ENCODE results near the gene MBNL1. TPM values are rescaled to one million over a fixed set of nuclear protein-coding genes. Genes with fewer than 3 reads are reported as not detected.

MBNL1 gene
- polyA plus RNA-seq, 1 experiment = 203 TPM

- H3K27me3 ChIP-seq (ENCODE audit: control insufficient read depth, insufficient read depth, low read length) = no peaks in the 10 kb centered on the region
- H3K36me3 ChIP-seq (ENCODE audit: control insufficient read depth, insufficient read depth, low read length) = no peaks in the 10 kb centered on the region
- ChIA-PET CTCF (no interaction called here), POLR2A (interaction anchor here (0.6 kb wide), 1 partner anchor 60 kb away, joined by 4 read pairs; no protein-coding TSS in a partner anchor)
- no peak for TF ChIP-seq CTCF (IDR thresholded peaks at IDR 0.05; ENCODE audit: insufficient read depth, low read depth, low read length)
- H3K4me3 ChIP-seq (ENCODE audit: low read depth, low read length) = no peak overlapping the region
- DNase-seq (ENCODE audit: low read depth) = no peak
Observed at GRCh38 chr3:152321955-152322377, 53.2 kb downstream of the MBNL1 start.

- H3K27me3 ChIP-seq (ENCODE audit: control insufficient read depth, insufficient read depth, low read length) = no peaks in the 10 kb centered on the region
- no peaks in the 10 kb centered on the region for H3K36me3 ChIP-seq (ENCODE audit: control insufficient read depth, insufficient read depth, low read length)
- H3K4me3 ChIP-seq (ENCODE audit: low read depth, low read length) = no peak overlapping the region
- DNase-seq (ENCODE audit: low read depth) = no peak
- no peak for TF ChIP-seq CTCF (IDR thresholded peaks at IDR 0.05; ENCODE audit: insufficient read depth, low read depth, low read length)
- ChIA-PET POLR2A (no interaction called here), CTCF (no interaction called here)
Observed at GRCh38 chr3:152322756-152323155, 54.0 kb downstream of the MBNL1 start.

GRCh38 chr3:152323834-152324233 is 55.1 kb downstream of the MBNL1 start:
- Histone ChIP-seq H3K27me3 (ENCODE audit: control insufficient read depth, insufficient read depth, low read length) (no peaks in the 10 kb centered on the region), H3K4me3 (ENCODE audit: low read depth, low read length) (no peak overlapping the region), H3K36me3 (ENCODE audit: control insufficient read depth, insufficient read depth, low read length) (no peaks in the 10 kb centered on the region)
- no peak for DNase-seq (ENCODE audit: low read depth)
- CTCF ChIA-PET = no interaction called here
- POLR2A ChIA-PET = no interaction called here
- TF ChIP-seq CTCF (IDR thresholded peaks at IDR 0.05; ENCODE audit: insufficient read depth, low read depth, low read length) = no peak

GRCh38 chr3:152325136-152325535 is 56.4 kb downstream of the MBNL1 start:
- no peak overlapping the region for H3K4me3 ChIP-seq (ENCODE audit: low read depth, low read length)
- H3K36me3 ChIP-seq (ENCODE audit: control insufficient read depth, insufficient read depth, low read length) = no peaks in the 10 kb centered on the region
- TF ChIP-seq CTCF (IDR thresholded peaks at IDR 0.05; ENCODE audit: insufficient read depth, low read depth, low read length) = no peak
- H3K27me3 ChIP-seq (ENCODE audit: control insufficient read depth, insufficient read depth, low read length) = no peaks in the 10 kb centered on the region
- DNase-seq (ENCODE audit: low read depth) = no peak
- ChIA-PET CTCF (no interaction called here), POLR2A (no interaction called here)

GRCh38 chr3:152327203-152327602 is 58.5 kb downstream of the MBNL1 start:
- H3K36me3 ChIP-seq (ENCODE audit: control insufficient read depth, insufficient read depth, low read length) = no peaks in the 10 kb centered on the region

More at GRCh38 chr3:152327203-152327602, 58.5 kb downstream of the MBNL1 start:
- Histone ChIP-seq H3K27me3 (ENCODE audit: control insufficient read depth, insufficient read depth, low read length) (no peaks in the 10 kb centered on the region), H3K4me3 (ENCODE audit: low read depth, low read length) (no peak overlapping the region)
- CTCF ChIA-PET = no interaction called here
- no peak for DNase-seq (ENCODE audit: low read depth)
- no peak for TF ChIP-seq CTCF (IDR thresholded peaks at IDR 0.05; ENCODE audit: insufficient read depth, low read depth, low read length)
- POLR2A ChIA-PET = no interaction called here

Measured in BJ (cell line).